ENCODE data around the gene NLGN1. TPM values are rescaled to one million over a fixed set of nuclear protein-coding genes. Genes with fewer than 3 reads are reported as not detected.

Gene NLGN1
- total RNA-seq, 1 donor from 2014 or later = 34.8 TPM

DNA sequence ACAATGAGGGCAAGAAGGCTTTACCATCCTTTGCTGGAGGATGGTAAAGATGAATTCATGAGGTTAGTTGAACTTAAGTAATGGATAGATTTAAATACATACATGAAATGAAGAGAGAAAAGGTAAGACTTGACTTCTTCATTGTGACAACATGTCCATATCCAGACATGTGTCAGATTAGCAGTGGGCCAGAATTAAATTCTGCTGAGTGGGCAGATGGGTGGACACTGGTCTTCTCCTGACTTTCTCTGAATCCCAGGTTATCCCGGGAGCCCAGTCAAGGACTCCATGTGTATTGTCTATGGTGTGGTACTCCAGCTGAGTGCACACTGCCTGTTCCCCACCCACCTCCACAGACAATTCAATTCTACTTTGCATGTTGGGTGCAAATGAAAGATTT, 603.1 kb downstream of the NLGN1 start:
- DNase-seq (ENCODE audit: low spot score) = no peak

GRCh38 chr3:174002543-174002942, 605.0 kb downstream of the NLGN1 start:
- H4K20me1 ChIP-seq (ENCODE audit: low read depth) = no peaks in the 10 kb centered on the region
- H3K9me3 ChIP-seq (ENCODE audit: low read depth) = no peaks in the 10 kb centered on the region
- H3F3A ChIP-seq (ENCODE audit: low read depth) = no peaks in the 10 kb centered on the region
- H3K4me2 ChIP-seq = no peak overlapping the region
- Mint-ChIP-seq H3K36me3 (no peaks in the 10 kb centered on the region), H3K27ac (no peak overlapping the region), H3K4me3 (no peak overlapping the region), H3K4me1 (peaks cover 8% of the 10 kb centered on the region), H3K27me3 (ENCODE audit: insufficient read depth, low read depth) (no peaks in the 10 kb centered on the region), H3K9me3 (no peaks in the 10 kb centered on the region)
- no peak overlapping the region for H2AFZ ChIP-seq (replicated peaks)
- H3K4me1 ChIP-seq = no peaks in the 10 kb centered on the region
- no peaks in the 10 kb centered on the region for H3K36me3 ChIP-seq
- DNase-seq (ENCODE audit: low spot score) = no peak
- H3K9ac ChIP-seq = no peak overlapping the region
- no peak overlapping the region for H3K4me3 ChIP-seq
- H3K79me2 ChIP-seq (ENCODE audit: low read depth) = no peaks in the 10 kb centered on the region
- TF ChIP-seq EZH2phosphoT487 (IDR thresholded peaks at IDR 0.05) = no peak
- TF ChIP-seq CTCF (IDR thresholded peaks at IDR 0.05) = peak; percentile 42
- no peaks in the 10 kb centered on the region for H3K27me3 ChIP-seq
- H3K27ac ChIP-seq = no peak overlapping the region

More for the DNA sequence above, 603.1 kb downstream of the NLGN1 start:
- no peaks in the 10 kb centered on the region for H3K36me3 ChIP-seq
- H3K4me2 ChIP-seq = no peak overlapping the region
- H3K4me1 ChIP-seq = no peaks in the 10 kb centered on the region
- Mint-ChIP-seq H3K9me3 (no peaks in the 10 kb centered on the region), H3K27ac (no peak overlapping the region), H3K36me3 (no peaks in the 10 kb centered on the region), H3K4me3 (no peak overlapping the region), H3K4me1 (no peaks in the 10 kb centered on the region), H3K27me3 (ENCODE audit: insufficient read depth, low read depth) (no peaks in the 10 kb centered on the region)
- no peak overlapping the region for H3K27ac ChIP-seq
- no peak overlapping the region for H3K9ac ChIP-seq
- H3K4me3 ChIP-seq = no peak overlapping the region
- H3K9me3 ChIP-seq (ENCODE audit: low read depth) = no peaks in the 10 kb centered on the region
- H3K27me3 ChIP-seq = no peaks in the 10 kb centered on the region
- H4K20me1 ChIP-seq (ENCODE audit: low read depth) = no peaks in the 10 kb centered on the region
- no peaks in the 10 kb centered on the region for H3K79me2 ChIP-seq (ENCODE audit: low read depth)
- no peaks in the 10 kb centered on the region for H3F3A ChIP-seq (ENCODE audit: low read depth)
- no peak overlapping the region for H2AFZ ChIP-seq (replicated peaks)
- TF ChIP-seq EZH2 (IDR thresholded peaks at IDR 0.05) (no peak), CTCF (IDR thresholded peaks at IDR 0.05) (no peak), EZH2phosphoT487 (IDR thresholded peaks at IDR 0.05) (no peak)

DNA sequence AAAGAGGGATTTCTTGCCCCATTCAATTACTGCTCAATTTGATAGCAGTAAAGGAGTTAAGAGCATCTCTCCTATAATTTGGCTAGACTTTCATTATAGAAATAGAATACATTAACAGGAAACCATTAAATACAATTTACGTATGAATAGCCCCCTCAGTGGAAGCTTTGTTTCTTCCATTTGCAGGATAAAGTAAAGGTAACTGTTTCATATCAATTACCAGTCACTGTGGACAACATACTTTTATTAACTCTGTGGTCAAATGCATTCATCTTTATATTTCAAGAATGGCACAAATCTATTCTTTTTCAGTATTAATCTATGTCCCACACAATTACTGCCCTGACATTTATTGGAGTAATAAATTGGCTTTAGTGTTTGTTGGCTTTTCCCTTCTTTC, 613.4 kb downstream of the NLGN1 start:
- H3K9me3 Mint-ChIP-seq = no peaks in the 10 kb centered on the region
- no peaks in the 10 kb centered on the region for H3K36me3 Mint-ChIP-seq
- DNase-seq (ENCODE audit: low spot score) = no peak
- H2AFZ ChIP-seq (replicated peaks) = no peak overlapping the region
- TF ChIP-seq EZH2phosphoT487 (IDR thresholded peaks at IDR 0.05) (no peak), EZH2 (IDR thresholded peaks at IDR 0.05) (no peak), CTCF (IDR thresholded peaks at IDR 0.05) (no peak)
- H3K27ac ChIP-seq = no peak overlapping the region
- no peaks in the 10 kb centered on the region for H3K79me2 ChIP-seq (ENCODE audit: low read depth)
- H3K27me3 ChIP-seq = no peaks in the 10 kb centered on the region
- no peak overlapping the region for H3K4me3 ChIP-seq
- no peak overlapping the region for H3K4me2 ChIP-seq
- no peaks in the 10 kb centered on the region for H3F3A ChIP-seq (ENCODE audit: low read depth)
- no peaks in the 10 kb centered on the region for H3K36me3 ChIP-seq
- H3K27me3 Mint-ChIP-seq (ENCODE audit: insufficient read depth, low read depth) = no peaks in the 10 kb centered on the region
- H3K27ac Mint-ChIP-seq = no peak overlapping the region
- H3K4me3 Mint-ChIP-seq = no peak overlapping the region
- H3K9me3 ChIP-seq (ENCODE audit: low read depth) = no peaks in the 10 kb centered on the region
- H3K4me1 Mint-ChIP-seq = peaks cover 7% of the 10 kb centered on the region
- no peaks in the 10 kb centered on the region for H4K20me1 ChIP-seq (ENCODE audit: low read depth)
- H3K4me1 ChIP-seq = no peaks in the 10 kb centered on the region
- H3K9ac ChIP-seq = no peak overlapping the region
